HepG2 (cell line): ENCODE data around the gene SEC24A. TPM values are rescaled to one million over a fixed set of nuclear protein-coding genes. Genes with fewer than 3 reads are reported as not detected.

Experiments
- ELF1 ChIP-seq: sonication (generic); formaldehyde crosslinking; IDR thresholded peaks from 2 replicates; pipeline ENCODE4 v1.4.0; 2020; ENCODE audit warnings: missing genetic modification reagents
- FOXA1 ChIP-seq, 2 experiments: fragments of 450-650 bp in 1 of 2; sonication (generic) in 1 of 2; formaldehyde crosslinking in 1 of 2; IDR thresholded peaks; 2 replicates each; pipeline versions ENCODE4 v1.4.0 to v1.6.1; 2016 to 2020; ENCODE audit warnings: missing genetic modification reagents in 1 of 2
- HNF4G ChIP-seq, 2 experiments: sonication (generic) in 1 of 2; formaldehyde crosslinking in 1 of 2; IDR thresholded peaks; 2 replicates each; pipeline versions ENCODE4 v1.4.0 to v1.6.1; 2011 to 2020; ENCODE audit warnings: borderline replicate concordance in 2 of 2, low read depth in 2 of 2, mild to moderate bottlenecking in 2 of 2, low read length in 1 of 2, missing genetic modification reagents in 1 of 2, moderate library complexity in 1 of 2
- MEIS2 ChIP-seq: sonication (generic); formaldehyde crosslinking; IDR thresholded peaks from 2 replicates; pipeline ENCODE4 v1.9.0; 2021; ENCODE audit warnings: mild to moderate bottlenecking, missing genetic modification reagents
- MTERF4 ChIP-seq: sonication (generic); formaldehyde crosslinking; IDR thresholded peaks from 2 replicates; pipeline ENCODE4 v1.8.0; 2023; ENCODE audit warnings: mild to moderate bottlenecking, missing genetic modification reagents
- NFIC ChIP-seq: IDR thresholded peaks from 2 replicates; pipeline ENCODE4 v1.6.1; 2012; ENCODE audit warnings: mild to moderate bottlenecking, low read length, inconsistent platforms
- POGZ ChIP-seq: sonication (generic); formaldehyde crosslinking; IDR thresholded peaks from 2 replicates; pipeline ENCODE4 v1.4.0; 2020; ENCODE audit warnings: mild to moderate bottlenecking, missing genetic modification reagents
- THRA ChIP-seq: sonication (generic); formaldehyde crosslinking; IDR thresholded peaks from 2 replicates; pipeline ENCODE4 v1.4.0; 2020; ENCODE audit warnings: missing genetic modification reagents, borderline replicate concordance
- TIGD3 ChIP-seq: sonication (generic); formaldehyde crosslinking; IDR thresholded peaks from 2 replicates; pipeline ENCODE4 v1.5.1; 2020; ENCODE audit warnings: mild to moderate bottlenecking, missing genetic modification reagents, borderline replicate concordance
- ZBTB26 ChIP-seq: IDR thresholded peaks from 2 replicates; pipeline ENCODE4 v1.6.1; 2016; ENCODE audit warnings: missing compliant biosample characterization, missing genetic modification reagents, borderline replicate concordance
- ZHX1 ChIP-seq: sonication (generic); formaldehyde crosslinking; IDR thresholded peaks from 2 replicates; pipeline ENCODE4 v1.8.1; 2022; ENCODE audit warnings: low read depth, mild to moderate bottlenecking, missing genetic modification reagents
- ZNF292 ChIP-seq: sonication (generic); formaldehyde crosslinking; IDR thresholded peaks from 2 replicates; pipeline ENCODE4 v1.8.1; 2022; ENCODE audit warnings: mild to moderate bottlenecking, low read depth, missing genetic modification reagents, borderline replicate concordance
- ZSCAN5A ChIP-seq: sonication (generic); formaldehyde crosslinking; IDR thresholded peaks from 2 replicates; pipeline ENCODE4 v1.8.0; 2022; ENCODE audit warnings: mild to moderate bottlenecking, missing genetic modification reagents, borderline replicate concordance
- polyA plus RNA-seq, 8 experiments: library from polyadenylated mRNA; depleted of rRNA in 3 of 8; stranded (reverse) in 7 of 8; unstranded in 1 of 8; fragments of >200 nt; fragmentation: Illumina TruSeq in 4 of 8; extraction: Trizol in 4 of 8; gene quantifications; 2 replicates each; pipeline versions ENCODE4 v1.2.1 to v1.2.3, GENCODE V29; 2011 to 2016; ENCODE audit warnings: low read depth in 4 of 8, missing spikeins in 1 of 8, mixed read lengths in 1 of 8; ENCODE audit not compliant: insufficient read depth in 1 of 8
- total RNA-seq, 5 experiments: library from RNA; depleted of rRNA; stranded (reverse); fragments of >200 nt; fragmentation: Illumina TruSeq; extraction: Trizol; gene quantifications; 2 replicates each; pipeline ENCODE4 v1.2.3, GENCODE V29; 2016; ENCODE audit warnings: low read depth in 1 of 5

The SEC24A gene
- total and polyA plus RNA-seq, 2 of the 13 experiments (the other 11 are each of a cell fraction or from before 2014, with no cell fraction given): 30.5 to 56.8 TPM

- TF ChIP-seq MTERF4 (CRISPR knock-in tag) (no peak), NFIC (no peak), ZNF292 (CRISPR knock-in tag) (peak; percentile 51; the same call in 1 of the 2 replicates), ELF1 (CRISPR knock-in tag) (peak; percentile 81), THRA (CRISPR knock-in tag) (peak; percentile 86), ZSCAN5A (CRISPR knock-in tag) (peak; percentile 60; the same call in 1 of the 2 replicates), ZBTB26 (CRISPR knock-in tag) (peak; percentile 90; the same call in 1 of the 2 replicates), POGZ (CRISPR knock-in tag) (peak; percentile 91), MEIS2 (CRISPR knock-in tag) (peak; percentile 85), TIGD3 (peak; percentile 88), FOXA1 (IDR thresholded peaks at IDR 0.05) (no peak), FOXA1 (CRISPR knock-in tag; IDR thresholded peaks at IDR 0.05) (peak; percentile 40; the same call in 1 of the 2 replicates), HNF4G (IDR thresholded peaks at IDR 0.05; ENCODE audit: borderline replicate concordance, low read depth, low read length) (no peak), HNF4G (CRISPR knock-in tag; IDR thresholded peaks at IDR 0.05; ENCODE audit: borderline replicate concordance, low read depth) (no peak; the same call in 1 of the 2 replicates), ZHX1 (peak; percentile 88)
These were observed at the start of gene SEC24A (continued) for GRCh38 chr5:134648425-134649162.
